Heart right ventricle (tissue), 16 donors: ENCODE results near the gene NOA1. TPM values are rescaled to one million over a fixed set of nuclear protein-coding genes. Genes with fewer than 3 reads are reported as not detected.
"Not testable (repeated sequence)": the region's sequence is repeated elsewhere in the genome, so short reads cannot be mapped to it uniquely, and the experiment has no call there.

ENCODE experiments used
- ATAC-seq, 8 donors: fragments of 200-7000 bp; cut with Tn5 transposase; one replicate each; pipeline ENCODE4 v1.9.1; 2020; ENCODE audit warnings: mild to moderate bottlenecking in 8 of 8, moderate library complexity in 8 of 8, moderate number of reproducible peaks in 1 of 8
- DNase-seq, 2 donors: peaks; one replicate each; pipeline ENCODE4 v3.0.0-alpha.2; 2020
- H3K27ac ChIP-seq, 10 donors: fragments of 200-600 bp; sonication (generic) in 2 of 10; one replicate each; pipeline versions ENCODE4 v1.5.0 to v1.8.0; 2020 to 2022; ENCODE audit warnings: mild to moderate bottlenecking in 3 of 10
- H3K27me3 ChIP-seq, 7 donors: fragments of 200-600 bp; one replicate each; pipeline ENCODE4 v1.8.0; 2021 to 2022; ENCODE audit warnings: mild to moderate bottlenecking in 2 of 7
- H3K36me3 ChIP-seq, 9 donors: fragments of 200-600 bp; sonication (generic) in 1 of 9; one replicate each; pipeline versions ENCODE4 v1.5.0 to v1.8.0; 2020 to 2022; ENCODE audit warnings: mild to moderate bottlenecking in 2 of 9
- H3K4me1 ChIP-seq, 9 donors: fragments of 200-600 bp; sonication (generic) in 1 of 9; one replicate each; pipeline versions ENCODE4 v1.5.0 to v1.8.0; 2020 to 2022; ENCODE audit warnings: mild to moderate bottlenecking in 4 of 9
- H3K4me3 ChIP-seq, 10 donors: fragments of 200-600 bp; sonication (generic) in 2 of 10; one replicate each; pipeline versions ENCODE4 v1.5.0 to v1.8.0; 2020 to 2022; ENCODE audit warnings: mild to moderate bottlenecking in 7 of 10, moderate library complexity in 2 of 10
- H3K9me3 ChIP-seq, 11 donors: fragments of 200-600 bp in 10 of 11; sonication (generic) in 2 of 11; one replicate each; pipeline versions ENCODE4 v1.5.0 to v1.8.0; 2013 to 2022; ENCODE audit warnings: mild to moderate bottlenecking in 2 of 11, control low read depth in 1 of 11, moderate library complexity in 1 of 11
- CTCF ChIP-seq, 9 donors: fragments of 200-600 bp; sonication (generic) in 2 of 9; IDR thresholded peaks; one replicate each; pipeline versions ENCODE4 v1.5.0 to v1.8.0; 2021 to 2022; ENCODE audit warnings: antibody characterized with exemption in 9 of 9, mild to moderate bottlenecking in 5 of 9, moderate library complexity in 1 of 9
- WGBS, 2 donors: extraction: QIAGEN DNeasy Blood & Tissue Kit; methylation state at CpG; one replicate each; pipeline ENCODE4 v1.1.7; 2013; ENCODE audit warnings: inconsistent platforms in 1 of 2; 5-methylcytosine and 5-hydroxymethylcytosine counted together
- intact Hi-C, 10 donors: fragments of 100-400 bp; cut with DNase I; formaldehyde crosslinking; loops; one replicate each; pipeline versions ENCODE4 v1.11.1 to v1.14.2; 2022
- polyA plus RNA-seq, 2 donors: library from polyadenylated mRNA; stranded (reverse); fragments of 200-250 nt; gene quantifications; one replicate each; pipeline ENCODE4 v1.2.3, GENCODE V29; 2013
- total RNA-seq, 10 donors: library from RNA; stranded (reverse); fragmentation: NEBNext Ultra II Directional in 3 of 10; extraction: Animal tissue kit (Norgen Biotek cat#: 25700) in 3 of 10; gene quantifications; one replicate each; pipeline versions ENCODE4 v1.2.1 to v1.2.4, GENCODE V29; 2021 to 2023
- donor health status: Arrhythmogenic right ventricular cardiomyopathy.
- donor health status: ischemic (EF 13 %, LVEDD 7.1; RV severe dilation, severe dysfunction).
- donor health status: healthy with polysubstance abuse.
- donor health status: DM: no; HTN: yes; CAD: no.
- donor health status: DM: no; HTN: no; CAD: no.
- donor health status: ischemic (EF 25% LVEDD 6.9; RV normal size, moderate dysfunction).
- donor health status: ischemic (EF 25% LVEDD 5.7; RV mildly dilated, moderate dysfunction).
- donor health status: healthy.
- donor health status: DM: yes; HTN: yes; CAD: no.
- donor health status: Ischemic cardiomyopathy.
- donor health status: ischemic (EF 35%, LVEDD 5.7; RV mildly dilated, moderate dysfunction).
- donor health status: nonischemic (EF 11% LVEDD 7.7; RV severe dilation, severe dysfunction).
- donor health status: DM: yes; HTN: yes; CAD: no.
- donor health status: PGD.
- donor health status: ischemic (EF 29% LVEDD 5.4; RV normal size, mild dysfunction).
- donor health status: nonischemic (EF 23%, LVEDD 6.1; RV moderate dilation, normal function).

NOA1 gene
- total and polyA plus RNA-seq, 12 donors = 3.6 to 14.7 (median 12.4) TPM

GRCh38 chr4:56930638-56931037 is 46.8 kb downstream of the NOA1 start:
- DNase-seq = no peak
- intact Hi-C loops = no loop called here
- WGBS, 2 donors = 90 to 96% methylated on average over 7 of the region's 7 CpGs
- H3K27ac ChIP-seq = no peak overlapping the region
- no peak overlapping the region for H3K4me3 ChIP-seq
- H3K36me3 ChIP-seq = peaks cover 0 to 76% (median 19%) of the 10 kb centered on the region in 9 donors
- ATAC-seq = peak in 1 of 8 donors; percentile 20
- no peak for TF ChIP-seq CTCF (IDR thresholded peaks at IDR 0.05)
- no peaks in the 10 kb centered on the region for H3K9me3 ChIP-seq
- peaks cover 0 to 12% (median 0%) of the 10 kb centered on the region in 9 donors for H3K4me1 ChIP-seq
- H3K27me3 ChIP-seq = no peaks in the 10 kb centered on the region

GRCh38 chr4:56927196-56927595 is 50.2 kb downstream of the NOA1 start:
- Histone ChIP-seq H3K27ac (no peak overlapping the region), H3K27me3 (no peaks in the 10 kb centered on the region), H3K36me3 (peaks cover 0 to 96% (median 39%) of the 10 kb centered on the region in 9 donors), H3K4me1 (no peaks in the 10 kb centered on the region), H3K9me3 (no peaks in the 10 kb centered on the region), H3K4me3 (no peak overlapping the region)
- DNase-seq (no peak), ATAC-seq (no peak)
- WGBS, 2 donors = 72% methylated on average over 2 of the region's 2 CpGs
- intact Hi-C loops = no loop called here
- TF ChIP-seq CTCF (IDR thresholded peaks at IDR 0.05) = no peak

GRCh38 chr4:56914977-56915376 is 62.4 kb downstream of the NOA1 start:
- DNase-seq, H3K27ac ChIP-seq, ATAC-seq, H3K4me3 ChIP-seq, H3K9me3 ChIP-seq, H3K27me3 ChIP-seq: not testable (repeated sequence)
- H3K4me1 ChIP-seq = peaks cover 3 to 72% (median 46%) of the 10 kb centered on the region in 9 donors
- WGBS, 2 donors = 98% methylated on average over 11 to 12 of the region's 12 CpGs
- intact Hi-C loops = loop anchor here in 2 of 10 donors (5.0 kb wide), 2 partner anchors 42 to 62 kb away; partner anchors contain the start of genes NOA1 (in 1 of the 2) and POLR2B (in 1 of the 2)
- peaks cover 0 to 75% (median under 1%) of the 10 kb centered on the region in 9 donors for H3K36me3 ChIP-seq

- no peak overlapping the region for H3K4me3 ChIP-seq
- H3K9me3 ChIP-seq = no peaks in the 10 kb centered on the region
- H3K27me3 ChIP-seq = no peaks in the 10 kb centered on the region
- no peak for TF ChIP-seq CTCF (IDR thresholded peaks at IDR 0.05)
- 82 to 86% methylated on average over 3 of the region's 3 CpGs for WGBS, 2 donors
- peaks cover 3 to 78% (median 50%) of the 10 kb centered on the region in 9 donors for H3K4me1 ChIP-seq
- H3K36me3 ChIP-seq = peaks cover 0 to 68% (median 0%) of the 10 kb centered on the region in 9 donors
- intact Hi-C loops = loop anchor here in 2 of 10 donors (5.0 kb wide), 2 partner anchors 43 to 63 kb away; partner anchors contain the start of genes NOA1 (in 1 of the 2) and POLR2B (in 1 of the 2)
- no peak overlapping the region for H3K27ac ChIP-seq
- ATAC-seq (no peak), DNase-seq (no peak)
Observed at GRCh38 chr4:56914336-56914735, 63.1 kb downstream of the NOA1 start.

Other genes starting within 250 kb of the NOA1 start
- gene SPINK2, start 155.9 kb downstream of the NOA1 start, total RNA-seq = under 1 TPM in 2 of 10 donors, not detected in 8; 0.64 to 0.74 TPM
- not detected for gene SPINK2, start 155.9 kb downstream of the NOA1 start, polyA plus RNA-seq
- gene REST, start 69.7 kb downstream of the NOA1 start, total RNA-seq = 10 to 100 TPM; 22.4 to 36.8 (median 28.6) TPM
- 1 to 10 TPM; 3.3 to 4.8 TPM for gene REST, start 69.7 kb downstream of the NOA1 start, polyA plus RNA-seq
- gene POLR2B, start 1.3 kb upstream of the NOA1 start, total RNA-seq = 10 to 100 TPM; 69.0 to 91.2 (median 80.9) TPM
- gene POLR2B, start 1.3 kb upstream of the NOA1 start, polyA plus RNA-seq = 10 to 100 TPM; 20.5 to 34.1 TPM
- 100 to 1,000 TPM; 498 to 826 (median 608) TPM for gene IGFBP7, start 132.8 kb upstream of the NOA1 start, total RNA-seq
- 1,000 to 10,000 TPM in 1 of 2 donors, 100 to 1,000 TPM in 1; 876 to 1,251 TPM for gene IGFBP7, start 132.8 kb upstream of the NOA1 start, polyA plus RNA-seq